Peyer's patch (tissue), 4 donors: Measurements from ENCODE around the gene ASPM.

Experiments used
- CTCF ChIP-seq, 6 experiments: fragments of 450-650 bp in 4 of 6; fragments of 200-600 bp in 2 of 6; sonication (generic) in 1 of 6; IDR thresholded peaks; one replicate each; pipeline ENCODE4 v1.5.1; 2017 to 2019; ENCODE audit warnings: antibody characterized with exemption in 6 of 6, mild to moderate bottlenecking in 3 of 6, moderate library complexity in 1 of 6
- POLR2A ChIP-seq, 2 donors: fragments of 450-650 bp; IDR thresholded peaks; one replicate each; pipeline ENCODE4 v1.5.1; 2017; ENCODE audit warnings: antibody characterized with exemption in 2 of 2, mild to moderate bottlenecking in 2 of 2, moderate library complexity in 2 of 2

GRCh38 chr1:197143276-197143675, 3.2 kb downstream of the ASPM start:
- TF ChIP-seq CTCF (IDR thresholded peaks at IDR 0.05): no peak
- no peak for TF ChIP-seq POLR2A (IDR thresholded peaks at IDR 0.05)
